Endometrium (tissue), 2 donors: ENCODE measurements around the gene HMCN2.

Experiments used
- FAIRE-seq: peaks from 2 replicates; lab custom pipeline; 2012; peaks lifted over from hg19 to GRCh38; lab: Jason Lieb, UNC
- donor health status: control.
- donor health status: control.

HMCN2 gene

GRCh38 chr9:130473009-130473408 lies 207.4 kb downstream of the HMCN2 start:
- no peak for FAIRE-seq

GRCh38 chr9:130473566-130473965 lies 208.0 kb downstream of the HMCN2 start:
- no peak for FAIRE-seq

- no peak for FAIRE-seq
These were observed 208.5 kb downstream of the HMCN2 start for GRCh38 chr9:130474106-130474505.

- FAIRE-seq, result no peak
These were observed 210.7 kb downstream of the HMCN2 start for GRCh38 chr9:130476151-130476730.

- FAIRE-seq, result no peak
These were observed 212.0 kb downstream of the HMCN2 start for GRCh38 chr9:130477564-130477963.

GRCh38 chr9:130478152-130478551 lies 212.6 kb downstream of the HMCN2 start:
- no peak for FAIRE-seq

GRCh38 chr9:130478736-130479575 lies 213.4 kb downstream of the HMCN2 start:
- no peak for FAIRE-seq

- no peak for FAIRE-seq
These were observed 214.0 kb downstream of the HMCN2 start for GRCh38 chr9:130479587-130479986.

GRCh38 chr9:130480673-130481072 lies 215.1 kb downstream of the HMCN2 start:
- FAIRE-seq, result no peak

- no peak for FAIRE-seq
These were observed 216.9 kb downstream of the HMCN2 start for GRCh38 chr9:130482463-130482862.

- FAIRE-seq, result no peak
These were observed 217.9 kb downstream of the HMCN2 start for GRCh38 chr9:130483371-130483971.
